ENCODE results near the gene SFSWAP. TPM values are rescaled to one million over a fixed set of nuclear protein-coding genes. Genes with fewer than 3 reads are reported as not detected.
"Not testable (repeated sequence)": the region's sequence is repeated elsewhere in the genome, so short reads cannot be mapped to it uniquely, and the experiment has no call there.

Gene SFSWAP
- total RNA-seq, 1 donor from 2014 or later: 20.6 TPM

DNA sequence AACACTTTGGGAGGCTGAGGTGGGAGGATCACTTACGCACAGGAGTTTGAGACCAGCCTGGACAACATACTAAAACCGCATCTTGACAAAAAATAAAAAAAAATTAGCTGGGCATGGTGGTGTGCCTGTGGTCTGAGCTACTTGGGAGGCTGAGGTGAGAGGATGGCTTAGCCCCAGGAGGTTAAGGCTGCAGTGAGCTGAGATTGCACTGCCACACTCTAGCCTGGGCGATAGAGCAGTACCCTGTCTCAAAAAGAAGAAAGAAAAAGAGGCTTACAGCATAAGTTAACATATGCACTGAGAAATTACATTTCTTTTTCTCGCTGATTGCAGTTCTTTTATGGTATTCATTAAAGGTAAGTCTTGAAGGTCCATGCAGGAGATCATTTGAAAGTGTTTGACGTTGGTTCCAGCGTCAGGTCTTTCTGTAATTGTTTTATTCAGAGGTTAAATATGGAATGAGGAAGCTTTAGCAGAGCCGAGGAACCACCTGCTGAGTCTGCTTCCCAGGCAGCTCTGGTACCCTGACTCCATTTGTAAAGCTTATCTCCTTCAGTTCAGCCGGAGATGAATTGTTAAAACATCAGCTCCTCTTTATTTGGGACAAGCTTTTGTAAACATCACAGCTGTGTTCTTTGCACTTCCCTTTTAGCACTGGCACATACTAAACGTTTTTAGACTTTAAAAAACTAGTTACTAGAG lies 18.5 kb downstream of the SFSWAP start:
- DNase-seq (no peak), ATAC-seq (no peak)
- intact Hi-C loops (cut with micrococcal nuclease): no loop called here

- ATAC-seq: no peak
- no peak for DNase-seq
- intact Hi-C loops (cut with micrococcal nuclease): no loop called here
Observed at GRCh38 chr12:131732996-131733615, 22.2 kb downstream of the SFSWAP start.

- intact Hi-C loops (cut with micrococcal nuclease): no loop called here
- no peak for ATAC-seq
- no peak for DNase-seq
Observed at GRCh38 chr12:131733874-131734273, 23.0 kb downstream of the SFSWAP start.

- no peak for ATAC-seq
- intact Hi-C loops (cut with micrococcal nuclease): no loop called here
- no peak for DNase-seq
Observed at GRCh38 chr12:131734336-131735152, 23.7 kb downstream of the SFSWAP start.

GRCh38 chr12:131735153-131735456 lies 24.2 kb downstream of the SFSWAP start:
- DNase-seq (no peak), ATAC-seq (no peak)
- intact Hi-C loops (cut with micrococcal nuclease): no loop called here

- ATAC-seq (no peak), DNase-seq (no peak)
Observed at GRCh38 chr12:131735476-131736445, 24.9 kb downstream of the SFSWAP start.

DNA sequence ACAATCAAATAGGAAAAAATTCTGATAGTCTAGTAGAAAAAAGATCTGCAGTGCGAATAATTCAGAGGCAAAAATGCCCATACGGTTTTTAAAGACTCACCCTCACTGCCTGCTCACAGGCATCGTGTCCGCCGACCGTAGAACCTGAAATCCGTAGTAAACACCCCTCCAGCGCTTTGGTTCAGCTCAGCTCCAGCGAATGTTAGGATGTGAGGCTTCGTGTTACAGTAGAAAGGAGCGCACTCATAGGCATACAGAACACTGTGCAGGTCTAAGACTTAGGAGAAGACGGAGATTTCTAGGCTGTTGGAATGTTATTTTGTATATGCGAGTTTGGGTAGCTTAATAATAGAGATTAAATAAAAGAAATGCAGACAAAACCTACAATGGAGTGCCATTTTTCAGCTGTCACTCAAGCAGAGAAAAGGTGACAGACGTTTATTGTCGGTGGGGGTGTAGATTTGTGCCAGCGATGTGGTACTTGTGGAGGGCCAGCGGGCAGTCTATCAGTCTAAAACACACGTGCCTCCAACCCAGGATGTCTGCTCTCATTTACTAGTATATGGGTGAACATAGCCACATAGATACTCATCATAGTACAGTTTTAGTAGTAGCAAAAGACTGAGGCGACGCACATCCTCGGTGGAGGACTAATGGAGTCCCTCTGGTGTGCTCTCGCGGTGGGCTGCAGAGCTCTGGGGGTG lies 25.7 kb downstream of the SFSWAP start:
- DNase-seq (no peak), ATAC-seq (no peak)
- intact Hi-C loops (cut with micrococcal nuclease): no loop called here

More at GRCh38 chr12:131735476-131736445, 24.9 kb downstream of the SFSWAP start:
- intact Hi-C loops (cut with micrococcal nuclease): no loop called here

- ATAC-seq: no peak
Observed at GRCh38 chr12:131737150-131737827, 26.4 kb downstream of the SFSWAP start.

GRCh38 chr12:131738196-131738595 lies 27.3 kb downstream of the SFSWAP start:
- DNase-seq: no peak
- ATAC-seq: peak; percentile 41
- intact Hi-C loops (cut with micrococcal nuclease): no loop called here

More at GRCh38 chr12:131737150-131737827, 26.4 kb downstream of the SFSWAP start:
- intact Hi-C loops (cut with micrococcal nuclease): no loop called here
- DNase-seq: no peak

GRCh38 chr12:131740626-131741025 lies 29.7 kb downstream of the SFSWAP start:
- ATAC-seq: no peak
- intact Hi-C loops (cut with micrococcal nuclease): no loop called here
- no peak for DNase-seq

GRCh38 chr12:131742761-131743160 lies 31.9 kb downstream of the SFSWAP start:
- DNase-seq; ATAC-seq; intact Hi-C loops (cut with micrococcal nuclease): not testable (repeated sequence)

- intact Hi-C loops (cut with micrococcal nuclease); DNase-seq: not testable (repeated sequence)
Observed at GRCh38 chr12:131743410-131743809, 32.5 kb downstream of the SFSWAP start.

GRCh38 chr12:131743880-131744279 lies 33.0 kb downstream of the SFSWAP start:
- ATAC-seq; DNase-seq; intact Hi-C loops (cut with micrococcal nuclease): not testable (repeated sequence)

More at GRCh38 chr12:131743410-131743809, 32.5 kb downstream of the SFSWAP start:
- not testable (repeated sequence) for ATAC-seq

DNA sequence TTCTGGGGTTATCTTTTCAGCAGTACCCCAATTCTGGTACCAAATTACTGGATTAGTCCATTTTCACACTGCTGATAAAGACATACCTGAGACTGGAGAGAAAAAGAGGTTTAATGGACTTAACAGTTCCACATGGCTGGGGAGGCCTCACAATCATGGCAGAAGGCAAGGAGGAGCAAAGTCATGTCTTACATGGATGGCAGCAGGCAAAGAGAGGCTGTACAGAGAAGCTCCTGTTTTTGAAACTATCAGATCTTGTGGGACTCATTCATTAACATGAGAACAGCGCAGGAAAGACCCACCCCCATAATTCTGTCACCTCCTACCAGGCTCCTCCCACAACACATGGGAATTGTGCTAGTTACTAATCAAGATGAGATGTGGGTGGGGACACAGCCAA lies 33.8 kb downstream of the SFSWAP start:
- DNase-seq; intact Hi-C loops (cut with micrococcal nuclease); ATAC-seq: not testable (repeated sequence)

DNA sequence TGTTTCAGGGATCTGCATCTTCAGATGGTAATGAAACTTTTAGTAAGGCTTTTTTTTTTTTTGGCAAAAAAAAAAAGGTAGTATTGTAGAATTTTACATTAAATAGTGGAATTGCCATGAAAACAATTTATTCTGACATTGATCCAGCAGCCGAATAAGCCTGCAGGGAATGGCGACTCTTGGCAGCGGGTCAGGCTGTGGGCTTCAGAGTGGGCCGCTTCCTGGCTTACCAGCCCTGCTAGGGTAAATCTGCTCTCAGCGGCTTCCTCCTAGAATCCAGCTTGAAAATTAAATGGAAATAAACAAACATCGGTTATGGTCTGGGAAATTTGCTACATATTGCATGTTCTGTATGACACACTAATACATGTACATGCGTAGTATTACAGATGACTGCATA lies 34.8 kb downstream of the SFSWAP start:
- intact Hi-C loops (cut with micrococcal nuclease): no loop called here
- ATAC-seq: no peak
- DNase-seq: no peak

DNA sequence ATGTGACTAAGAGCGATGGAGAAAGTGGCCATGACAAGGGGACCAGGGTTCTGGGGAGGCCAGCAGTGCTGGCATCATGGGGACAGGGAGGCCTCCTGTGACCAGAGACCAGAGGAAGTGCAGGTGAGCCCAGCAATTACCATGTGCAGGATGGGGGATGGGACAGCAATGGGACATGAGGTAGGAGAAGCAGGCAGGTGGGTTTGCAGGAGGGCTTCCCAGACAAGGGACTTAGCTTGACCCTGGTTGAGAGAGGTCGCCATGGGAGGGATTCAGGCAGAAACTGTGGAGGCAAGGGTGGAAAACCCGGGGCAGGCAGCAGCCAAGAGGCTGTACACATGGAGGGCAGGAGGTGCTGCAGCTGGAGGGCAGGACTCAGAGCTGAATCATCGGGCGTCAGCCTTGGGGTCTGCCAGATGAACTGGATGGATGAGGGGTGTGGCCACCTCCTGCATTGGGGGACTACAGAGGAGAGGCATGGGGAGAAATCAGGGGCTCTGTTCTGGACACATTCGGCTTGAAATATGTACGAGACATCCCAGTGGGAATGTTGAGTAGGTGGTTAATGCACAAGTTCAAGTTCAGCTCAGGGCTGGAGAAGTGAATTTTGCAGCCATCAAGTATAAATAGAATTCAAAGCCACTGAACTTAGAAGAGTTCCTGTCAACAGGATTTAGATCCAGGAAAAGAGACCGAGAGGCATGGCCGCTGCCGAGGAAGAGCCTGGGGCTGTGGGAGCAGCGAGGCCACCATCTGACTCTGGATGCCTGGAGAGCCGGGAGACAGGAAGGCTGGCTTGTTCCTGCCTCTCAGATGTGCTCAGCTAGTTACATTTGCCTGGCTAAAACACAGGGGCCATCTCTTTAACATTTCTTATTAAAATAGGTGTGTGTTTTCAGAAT lies 36.6 kb downstream of the SFSWAP start:
- intact Hi-C loops (cut with micrococcal nuclease): no loop called here
- DNase-seq (no peak), ATAC-seq (no peak)

Measured in left ventricle myocardium superior (tissue), 1 donor.